GM18861 (cell line): Measurements from ENCODE around the gene HPSE.

Experiments used
- ATAC-seq: cut with Tn5 transposase; IDR thresholded peaks from one replicate; pipeline ENCODE4 v1.9.1; 2021; ENCODE audit not compliant: unreplicated experiment

Gene HPSE

GRCh38 chr4:83334425-83335241 is at the start of gene HPSE:
Gene HPSE, minus strand, starts transcription at chr4:83334848. Its CDS starts 66 bp downstream, at chr4:83334782.
- ATAC-seq: no peak

GRCh38 chr4:83382850-83383249 is 48.2 kb upstream of the HPSE start:
- ATAC-seq: no peak

- no peak for ATAC-seq
Measured at GRCh38 chr4:83381173-83381572, 46.5 kb upstream of the HPSE start.

GRCh38 chr4:83378419-83378818 is 43.8 kb upstream of the HPSE start:
- no peak for ATAC-seq

GRCh38 chr4:83372931-83373330 is 38.3 kb upstream of the HPSE start:
- no peak for ATAC-seq

- no peak for ATAC-seq
Measured at GRCh38 chr4:83371936-83372335, 37.3 kb upstream of the HPSE start.

GRCh38 chr4:83371235-83371634 is 36.6 kb upstream of the HPSE start:
- no peak for ATAC-seq

GRCh38 chr4:83370640-83370906 is 35.9 kb upstream of the HPSE start:
- ATAC-seq: no peak

GRCh38 chr4:83369831-83370639 is 35.4 kb upstream of the HPSE start:
- no peak for ATAC-seq

- ATAC-seq: no peak
Measured at GRCh38 chr4:83364312-83364711, 29.7 kb upstream of the HPSE start.

- peak; percentile 72 for ATAC-seq
Measured at GRCh38 chr4:83362492-83363329, 28.1 kb upstream of the HPSE start.

GRCh38 chr4:83361416-83362103 is 26.9 kb upstream of the HPSE start:
- ATAC-seq: no peak

GRCh38 chr4:83360018-83360417 is 25.4 kb upstream of the HPSE start:
- ATAC-seq: no peak

GRCh38 chr4:83358410-83358809 is 23.8 kb upstream of the HPSE start:
- no peak for ATAC-seq

GRCh38 chr4:83356899-83357661 is 22.4 kb upstream of the HPSE start:
- peak; percentile 66 for ATAC-seq

GRCh38 chr4:83353516-83353915 is 18.9 kb upstream of the HPSE start:
- no peak for ATAC-seq

- no peak for ATAC-seq
Measured at GRCh38 chr4:83348074-83348473, 13.4 kb upstream of the HPSE start.

- ATAC-seq: no peak
Measured at GRCh38 chr4:83342476-83342875, 7.8 kb upstream of the HPSE start.

- ATAC-seq: peak; percentile 60
Measured at GRCh38 chr4:83340692-83341343, 6.2 kb upstream of the HPSE start.

- ATAC-seq: no peak
Measured at GRCh38 chr4:83339573-83339972, 4.9 kb upstream of the HPSE start.
